ENCODE data around the gene C5.
"Not testable (repeated sequence)": the region's sequence is repeated elsewhere in the genome, so short reads cannot be mapped to it uniquely, and the experiment has no call there.

Gene C5

GRCh38 chr9:121048175-121048574 lies 1.9 kb downstream of the C5 start:
- no peak for DNase-seq

GRCh38 chr9:121038804-121039203 lies 11.3 kb downstream of the C5 start:
- DNase-seq: no peak

- no peak for DNase-seq
Measured at GRCh38 chr9:121038362-121038761, 11.7 kb downstream of the C5 start.

- not testable (repeated sequence) for DNase-seq
Measured at GRCh38 chr9:121035717-121036116, 14.4 kb downstream of the C5 start.

GRCh38 chr9:121034529-121034928 lies 15.5 kb downstream of the C5 start:
- no peak for DNase-seq

GRCh38 chr9:121029469-121029868 lies 20.6 kb downstream of the C5 start:
- DNase-seq: no peak

- DNase-seq: not testable (repeated sequence)
Measured at GRCh38 chr9:121028285-121028684, 21.8 kb downstream of the C5 start.

- no peak for DNase-seq
Measured at GRCh38 chr9:121026768-121027167, 23.3 kb downstream of the C5 start.

- no peak for DNase-seq
Measured at GRCh38 chr9:121026260-121026691, 23.8 kb downstream of the C5 start.

GRCh38 chr9:121024237-121024636 lies 25.8 kb downstream of the C5 start:
- DNase-seq: no peak

- no peak for DNase-seq
Measured at GRCh38 chr9:121023064-121023463, 27.0 kb downstream of the C5 start.

GRCh38 chr9:121021301-121021700 lies 28.8 kb downstream of the C5 start:
- no peak for DNase-seq

- DNase-seq: no peak
Measured at GRCh38 chr9:121019273-121019672, 30.8 kb downstream of the C5 start.

GRCh38 chr9:121013911-121014310 lies 36.2 kb downstream of the C5 start:
- no peak for DNase-seq

GRCh38 chr9:121009650-121010049 lies 40.4 kb downstream of the C5 start:
- DNase-seq: no peak

GRCh38 chr9:120999317-120999716 lies 50.8 kb downstream of the C5 start:
- DNase-seq: no peak

GRCh38 chr9:120998111-120998510 lies 52.0 kb downstream of the C5 start:
- DNase-seq: no peak

- no peak for DNase-seq
Measured at GRCh38 chr9:120997502-120997901, 52.6 kb downstream of the C5 start.

- no peak for DNase-seq
Measured at GRCh38 chr9:120996409-120996808, 53.7 kb downstream of the C5 start.

GRCh38 chr9:120989065-120989464 lies 61.0 kb downstream of the C5 start:
- no peak for DNase-seq

- DNase-seq: no peak
Measured at GRCh38 chr9:120985819-120986222, 64.3 kb downstream of the C5 start.

GRCh38 chr9:120983259-120983837 lies 66.7 kb downstream of the C5 start:
- DNase-seq: no peak

GRCh38 chr9:120982836-120983235 lies 67.2 kb downstream of the C5 start:
- no peak for DNase-seq

- DNase-seq: no peak
Measured at GRCh38 chr9:120980951-120981350, 69.1 kb downstream of the C5 start.

- DNase-seq: no peak
Measured at GRCh38 chr9:120979797-120980196, 70.3 kb downstream of the C5 start.

- no peak for DNase-seq
Measured at GRCh38 chr9:120978987-120979386, 71.1 kb downstream of the C5 start.

All from NCI-H2081 treated with DMSO at 0.1 percent for 48 hours (cell line).